ENCODE data around the gene GPRC5B.

DNA sequence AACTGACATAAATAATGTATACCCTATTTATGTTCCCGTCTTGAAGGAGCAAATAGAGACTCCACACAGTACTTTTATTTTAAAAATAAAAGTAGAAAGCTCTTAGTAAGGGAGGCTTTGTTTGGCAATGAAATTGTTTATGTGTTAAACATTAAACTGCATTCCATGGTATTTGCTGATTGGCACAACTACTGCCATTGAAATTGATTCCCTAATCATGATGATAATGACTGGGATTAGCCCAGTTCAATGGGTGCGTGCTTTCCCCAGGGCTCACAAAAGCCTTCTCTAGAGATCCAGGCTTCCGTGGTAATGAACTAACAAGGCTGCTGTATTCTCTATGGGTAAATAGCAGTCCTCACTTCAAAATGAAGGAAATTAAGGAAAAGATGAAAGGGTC, 67.5 kb downstream of the GPRC5B start:
- TF ChIP-seq POLR2A (IDR thresholded peaks at IDR 0.05; ENCODE audit: low read depth, low read length) (no peak), TAF1 (IDR thresholded peaks at IDR 0.05; ENCODE audit: borderline replicate concordance, low read depth, low read length) (no peak), POLR2AphosphoS5 (IDR thresholded peaks at IDR 0.05; ENCODE audit: low read depth, low read length) (no peak)

Measured in GM12892 (cell line).